ENCODE data around the gene PDE4B.

The PDE4B gene

DNA sequence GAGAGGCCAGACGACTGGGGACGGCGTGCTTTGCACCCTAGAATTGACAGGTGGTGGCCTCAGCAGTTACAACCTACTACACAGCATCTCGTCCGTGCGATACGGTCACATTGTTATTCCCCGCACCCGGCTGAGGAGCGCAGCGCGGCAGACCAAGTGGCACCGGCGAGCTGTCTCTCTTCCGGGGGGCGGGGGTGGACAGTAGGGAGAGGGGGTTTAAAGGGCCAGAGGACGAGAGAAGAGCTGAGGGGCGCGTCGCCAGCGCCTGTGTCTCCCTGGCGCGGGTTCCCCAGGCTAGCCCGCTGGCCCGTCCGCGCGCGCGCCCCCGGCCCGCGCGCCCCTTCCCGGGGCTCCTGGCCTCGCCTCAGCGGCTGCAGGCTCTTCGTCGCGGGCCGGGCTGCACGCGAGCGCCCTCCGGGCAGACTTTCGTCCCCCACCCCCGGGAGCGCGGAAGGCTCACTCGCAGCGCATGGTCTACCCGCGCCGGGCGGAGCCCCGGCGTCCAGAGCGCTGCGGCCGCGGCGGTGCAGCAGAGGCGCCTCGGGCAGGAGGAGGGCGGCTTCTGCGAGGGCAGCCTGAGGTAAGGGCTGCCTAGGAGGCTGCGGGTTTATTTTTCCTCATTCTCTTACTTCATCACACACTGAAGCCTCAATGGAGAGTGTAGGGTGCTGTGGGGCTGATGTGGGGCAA, at the start of gene PDE4B:
TSS of gene PDE4B (plus strand) at position 227 of the 690 bp plus-strand sequence.
- peak; percentile 82 for DNase-seq

DNA sequence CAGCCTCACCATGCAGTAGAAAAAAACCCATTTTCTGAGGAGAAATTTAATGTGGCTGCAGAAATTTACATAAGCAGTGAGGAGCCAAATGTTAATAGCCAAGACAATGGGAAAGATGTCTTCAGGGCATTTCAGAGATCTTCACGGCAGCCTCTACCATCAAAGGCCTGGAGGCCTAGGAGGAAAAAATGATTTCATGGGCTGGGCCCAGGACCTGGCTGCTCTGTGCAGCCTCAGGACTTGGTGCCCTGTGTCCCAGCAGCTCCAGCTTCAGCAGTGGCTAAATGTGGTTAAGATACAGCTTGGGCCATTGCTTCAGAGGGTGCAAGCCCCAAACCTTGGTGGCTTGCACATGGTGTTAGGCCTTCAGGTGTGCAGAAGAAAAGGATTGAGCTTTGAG, 48.0 kb upstream of the PDE4B start:
- no peak for DNase-seq

DNA sequence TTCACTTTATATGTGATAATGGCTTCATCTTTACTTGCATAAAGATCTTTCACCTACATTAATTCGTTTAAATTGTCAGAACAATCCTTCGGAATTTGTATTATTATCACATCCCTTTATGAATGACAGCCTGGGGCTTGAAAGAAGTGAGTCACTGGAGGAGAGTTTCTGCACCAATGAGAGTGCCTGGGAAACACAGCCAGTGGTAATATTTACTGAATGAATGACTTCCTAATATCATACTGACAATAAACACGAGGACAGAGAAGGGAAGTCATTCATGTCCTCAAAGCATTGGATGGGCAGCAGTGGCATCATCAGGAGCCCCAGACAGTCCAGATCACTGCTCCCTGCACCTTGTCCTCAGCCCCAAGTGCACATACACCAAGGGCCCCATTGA, 40.7 kb upstream of the PDE4B start:
- DNase-seq: no peak

DNA sequence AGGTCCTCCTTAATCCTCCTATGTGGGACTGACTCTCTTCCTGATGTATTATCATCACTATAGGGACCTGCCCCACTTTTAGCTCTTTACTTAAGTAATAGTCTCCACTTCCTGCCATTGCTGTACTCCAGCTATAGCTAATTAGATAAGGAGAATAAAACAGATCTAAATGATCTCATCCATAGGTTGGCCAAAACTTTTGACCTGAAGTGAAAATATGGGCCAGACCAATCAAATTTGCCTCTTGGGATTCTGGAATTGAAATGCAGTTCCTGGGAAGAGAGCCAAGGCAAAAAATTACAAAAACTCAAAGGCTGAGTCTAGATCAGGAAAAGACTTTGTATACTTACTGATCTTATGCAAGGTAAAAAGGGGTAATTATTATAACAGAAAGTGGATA, 36.1 kb upstream of the PDE4B start:
- DNase-seq: peak; percentile 68

DNA sequence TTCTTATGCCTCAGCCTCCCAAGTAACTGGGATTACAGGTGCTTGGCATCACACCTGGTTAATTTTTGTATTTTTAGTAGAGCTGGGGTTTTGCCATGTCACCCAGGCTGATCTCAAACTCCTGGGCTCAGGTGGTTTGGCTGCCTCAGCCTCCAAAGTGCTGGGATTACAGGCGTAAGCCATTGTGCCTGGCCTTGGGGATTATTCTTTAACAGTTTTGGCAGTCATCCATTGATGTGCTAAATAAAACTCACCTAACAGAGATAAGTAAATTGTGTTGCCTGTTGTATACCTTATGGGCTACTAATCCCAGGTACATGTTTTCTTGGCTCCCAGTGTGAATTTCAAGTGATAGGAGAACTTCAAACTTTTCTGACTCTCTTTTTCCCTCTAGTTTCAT, 35.2 kb upstream of the PDE4B start:
- DNase-seq: no peak

DNA sequence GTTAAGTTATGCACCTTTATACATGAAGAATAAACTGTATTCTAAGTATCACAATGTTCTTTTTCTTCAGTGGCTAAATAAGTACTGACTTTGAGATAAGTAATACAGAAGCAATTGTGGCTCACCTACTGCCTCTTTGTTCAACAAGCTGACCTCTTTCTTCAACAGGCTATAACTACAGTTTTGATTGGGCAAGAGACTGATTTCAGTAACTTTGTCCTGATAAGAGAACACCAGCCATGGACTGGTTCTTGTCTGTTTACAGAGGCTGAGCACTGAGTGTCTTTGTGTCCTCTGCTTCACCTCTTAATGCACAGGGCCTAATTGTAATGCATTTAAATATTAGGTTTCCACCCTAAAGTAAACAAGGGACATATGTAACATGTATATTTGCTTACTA, 34.6 kb upstream of the PDE4B start:
- DNase-seq: no peak

DNA sequence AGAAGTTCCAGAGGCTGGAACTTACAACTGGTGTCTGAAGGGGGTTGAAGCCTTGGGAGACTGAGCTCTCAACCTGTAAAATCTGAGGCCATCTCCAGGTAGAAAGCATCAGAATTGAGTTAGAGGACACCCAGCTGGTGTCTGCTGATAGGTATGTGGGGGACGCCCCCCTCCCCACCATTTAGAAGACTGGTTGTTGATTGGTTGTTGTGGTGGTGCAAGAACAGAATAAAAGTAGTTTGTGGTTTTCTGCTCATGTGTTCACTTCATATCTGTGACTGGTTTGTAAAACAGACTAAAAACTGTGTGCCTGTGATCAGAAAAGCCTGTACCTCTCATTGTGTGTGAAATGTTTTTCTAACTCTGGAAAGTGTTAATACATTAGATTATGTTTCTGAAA, 33.2 kb upstream of the PDE4B start:
- DNase-seq: no peak

DNA sequence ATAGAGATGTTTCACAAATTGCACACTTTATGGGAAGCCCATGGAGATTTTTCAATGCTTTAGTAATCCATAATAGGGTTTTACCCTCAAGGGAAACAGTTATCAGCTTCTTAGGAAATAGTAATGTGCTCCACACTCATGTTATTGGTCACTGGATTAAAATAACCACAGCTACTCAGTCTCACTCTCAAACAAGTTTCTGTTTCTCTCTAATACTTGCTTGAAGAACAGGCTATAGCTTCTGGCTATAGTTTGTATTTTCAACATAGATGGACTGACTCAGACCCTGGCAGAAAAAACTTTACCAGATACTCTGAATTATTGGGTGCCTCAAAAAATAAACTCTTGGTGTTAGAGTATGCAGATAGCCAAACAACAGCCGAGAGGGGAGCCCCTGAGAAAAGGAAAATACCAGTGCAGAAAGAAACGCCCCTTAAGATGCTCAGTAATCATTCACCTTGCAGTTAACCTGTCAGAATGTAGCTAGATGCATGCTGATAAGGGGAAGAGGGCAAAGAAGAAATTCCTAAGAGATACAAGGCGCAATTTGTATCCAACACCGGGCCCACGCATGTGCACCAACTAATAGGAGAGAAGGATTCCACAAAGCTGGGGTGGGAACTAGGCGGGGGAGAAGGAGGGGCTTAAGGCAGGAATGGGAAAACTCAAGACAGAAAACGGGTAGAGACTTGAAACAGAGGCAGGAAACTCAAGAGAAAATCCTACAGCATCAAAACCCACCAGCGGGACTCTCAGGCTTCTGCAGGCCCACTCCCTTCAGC, 30.4 kb upstream of the PDE4B start:
- DNase-seq: no peak

DNA sequence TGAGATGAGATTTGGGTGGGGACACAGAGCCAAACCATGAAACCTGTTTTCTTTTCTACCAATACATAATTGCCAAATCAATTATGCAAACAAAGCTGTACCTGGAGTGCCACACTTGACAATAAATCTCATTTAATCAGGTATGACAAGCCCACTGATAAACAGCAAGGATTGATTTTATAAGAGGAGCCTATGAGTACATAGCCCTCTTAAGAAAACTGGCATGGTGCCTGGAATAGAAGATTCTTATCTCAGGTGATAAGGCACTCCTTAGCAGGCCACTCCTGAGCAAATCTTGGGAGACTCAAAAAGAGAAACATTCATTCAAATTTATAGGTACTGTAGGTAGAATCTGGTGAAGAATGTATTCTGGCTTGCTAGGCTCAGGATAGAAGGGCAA, 28.6 kb upstream of the PDE4B start:
- no peak for DNase-seq

DNA sequence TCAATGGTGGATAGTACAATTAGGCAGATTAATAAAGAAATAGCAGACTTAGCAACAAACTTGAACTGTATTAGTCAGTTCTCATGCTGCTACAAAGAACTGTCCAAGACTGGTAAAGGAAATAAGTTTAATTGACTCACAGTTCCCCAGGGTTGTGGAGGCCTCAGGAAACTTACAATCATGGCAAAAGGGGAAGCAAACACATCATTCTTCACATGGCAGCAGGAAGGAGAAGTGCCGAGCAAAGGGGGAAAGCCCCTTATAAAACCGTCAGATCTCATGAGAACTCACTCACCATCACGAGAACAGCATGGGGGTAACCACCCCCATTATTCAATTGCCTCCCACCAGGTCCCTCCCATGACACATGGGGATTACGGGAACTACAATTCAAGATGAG, 27.1 kb upstream of the PDE4B start:
- DNase-seq: no peak

DNA sequence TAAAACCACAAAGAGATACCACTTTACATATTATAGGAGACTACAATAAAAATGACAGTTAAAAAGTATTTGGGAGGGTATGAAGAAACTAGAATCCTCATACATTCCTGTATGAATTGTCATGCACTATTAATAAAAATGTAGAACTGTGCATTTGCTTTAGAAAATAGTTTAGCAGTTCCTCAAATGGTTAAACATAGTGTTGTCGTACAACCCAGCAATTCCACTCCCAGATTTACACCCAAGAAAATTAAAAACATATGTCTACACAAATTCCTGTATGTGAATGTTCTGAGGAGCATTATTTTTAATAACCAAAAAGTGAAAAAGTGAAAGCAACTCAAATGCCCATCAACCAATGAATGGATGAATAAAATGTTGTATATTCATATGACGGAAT, 23.1 kb upstream of the PDE4B start:
- DNase-seq: no peak

DNA sequence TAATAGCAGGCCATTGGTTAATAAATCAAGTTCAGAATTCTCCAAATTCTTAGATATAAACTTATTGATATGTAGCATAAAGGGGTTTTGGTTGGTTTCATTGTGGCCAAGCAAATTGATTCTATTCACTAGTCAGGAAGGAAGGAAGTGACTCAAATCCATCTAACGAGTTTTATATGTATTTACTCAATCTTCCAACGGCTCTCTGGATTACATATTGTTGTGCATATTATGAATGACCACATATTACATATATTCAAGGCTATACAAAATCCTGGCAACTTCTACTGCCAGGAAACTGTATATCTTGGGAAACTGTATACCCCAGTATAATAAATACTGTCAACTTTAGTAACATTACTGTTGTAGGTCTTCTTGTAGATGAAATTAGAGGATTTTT, 20.1 kb upstream of the PDE4B start:
- DNase-seq: no peak

DNA sequence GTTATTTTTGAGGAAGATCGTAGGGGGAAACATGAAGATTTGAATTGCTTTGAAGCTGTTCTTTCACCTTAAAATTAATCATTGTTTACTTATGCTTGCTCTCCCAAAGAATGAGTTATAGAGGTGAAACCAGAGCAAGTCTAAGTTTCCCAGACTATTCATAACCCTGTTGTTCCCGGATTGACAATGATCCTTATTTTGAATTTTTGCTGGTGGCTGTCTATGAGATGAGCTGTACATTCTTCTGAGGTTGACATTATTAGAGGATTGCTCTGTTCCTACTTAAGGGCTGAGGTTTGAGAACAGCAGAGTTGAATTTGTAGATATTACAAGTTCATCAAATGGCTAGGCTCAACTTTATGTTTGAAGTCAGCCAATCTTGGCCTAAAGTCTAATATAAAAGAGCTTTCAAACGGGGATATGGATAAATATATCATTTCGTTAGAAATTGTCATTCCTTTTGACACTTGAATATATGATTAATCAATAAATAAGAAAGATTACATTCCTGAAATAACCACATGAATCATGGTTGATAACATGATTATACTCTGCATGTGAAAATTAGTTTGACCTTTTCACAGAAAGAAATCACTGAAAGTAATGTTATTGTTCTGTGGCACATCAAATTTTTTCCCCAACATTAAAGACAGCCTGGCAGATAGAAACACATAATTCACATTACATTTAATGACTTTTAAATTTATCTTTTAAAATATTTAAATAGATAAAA, 19.1 kb upstream of the PDE4B start:
- DNase-seq: no peak

DNA sequence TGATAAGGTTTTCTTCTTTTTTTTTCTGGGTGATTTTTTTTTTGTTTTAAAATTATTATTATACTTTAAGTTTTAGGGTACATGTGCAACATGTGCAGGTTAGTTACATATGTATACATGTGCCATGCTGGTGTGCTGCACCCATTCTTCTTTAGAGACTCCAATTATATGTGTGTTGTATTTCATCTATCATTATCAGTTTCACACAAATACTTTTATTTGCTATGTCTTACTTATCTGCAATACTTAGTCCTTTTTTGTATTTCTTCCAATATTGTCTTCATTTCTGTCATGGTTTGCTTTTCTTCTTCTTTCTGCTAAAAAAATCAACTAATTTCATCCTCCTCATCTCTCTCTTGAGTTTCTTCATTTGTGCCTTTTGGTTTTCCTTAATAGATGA, 3.9 kb upstream of the PDE4B start:
- no peak for DNase-seq

DNA sequence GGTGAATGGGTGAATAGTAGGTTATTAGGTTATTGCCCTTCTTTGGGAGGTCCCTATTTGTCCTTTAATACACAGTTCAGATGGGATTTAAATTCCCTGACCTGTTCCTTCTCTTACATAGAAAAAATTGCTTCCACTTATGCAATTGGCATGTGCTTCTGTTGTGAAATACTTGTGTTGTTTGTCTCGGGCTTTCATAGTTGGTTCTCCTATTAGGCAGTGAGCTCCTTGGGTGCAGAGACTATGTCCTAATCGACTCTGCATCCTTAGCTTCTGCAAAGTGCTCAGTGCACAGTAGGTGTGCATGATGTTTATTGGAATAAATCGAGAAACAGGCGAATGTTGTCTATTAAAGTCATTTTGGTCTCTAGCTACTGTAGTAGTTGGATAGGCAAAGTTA, 1.3 kb upstream of the PDE4B start:
- DNase-seq: no peak

DNA sequence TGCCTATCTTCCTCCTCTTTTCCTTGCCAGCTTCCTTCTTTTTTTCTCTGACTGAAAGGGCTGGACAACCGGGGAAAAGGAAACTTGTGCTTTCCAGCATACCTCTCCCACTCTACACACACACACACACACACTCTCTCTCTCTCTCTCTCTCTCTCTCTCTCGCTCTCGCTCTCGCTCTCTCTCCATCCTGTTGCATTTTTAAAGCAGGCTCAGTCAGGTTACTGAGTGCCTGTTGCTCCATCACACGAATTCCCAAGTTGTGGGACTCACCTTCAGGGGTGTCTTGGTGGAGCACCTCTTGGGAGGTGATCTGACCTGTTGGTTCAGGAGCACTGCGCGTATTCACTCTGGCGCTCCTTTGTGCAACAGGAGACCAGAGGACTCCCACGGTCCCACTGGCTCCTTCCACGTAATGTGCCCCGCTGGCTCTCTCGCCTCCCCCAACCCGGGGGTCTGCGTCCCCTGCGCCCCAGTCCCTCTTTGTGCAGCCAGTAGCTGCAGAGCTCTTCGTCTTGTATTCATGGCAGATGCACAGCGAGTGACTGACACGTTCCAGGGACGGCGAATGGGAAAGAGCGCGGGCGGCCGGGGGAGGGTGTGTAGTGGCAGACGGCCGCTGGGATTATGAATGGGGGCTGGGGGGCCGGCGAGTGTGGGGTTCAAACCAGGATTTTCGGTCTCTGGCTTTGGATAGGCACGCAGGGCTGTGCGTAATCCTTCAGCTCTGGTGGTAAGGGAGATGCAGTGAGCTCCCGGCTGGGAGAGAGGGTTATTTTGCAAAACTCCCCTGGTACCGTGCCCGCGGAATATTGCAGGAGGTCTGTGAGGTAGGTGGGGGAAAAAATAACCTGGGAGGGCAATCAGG, 660 bp upstream of the PDE4B start:
- DNase-seq: peak; percentile 75

DNA sequence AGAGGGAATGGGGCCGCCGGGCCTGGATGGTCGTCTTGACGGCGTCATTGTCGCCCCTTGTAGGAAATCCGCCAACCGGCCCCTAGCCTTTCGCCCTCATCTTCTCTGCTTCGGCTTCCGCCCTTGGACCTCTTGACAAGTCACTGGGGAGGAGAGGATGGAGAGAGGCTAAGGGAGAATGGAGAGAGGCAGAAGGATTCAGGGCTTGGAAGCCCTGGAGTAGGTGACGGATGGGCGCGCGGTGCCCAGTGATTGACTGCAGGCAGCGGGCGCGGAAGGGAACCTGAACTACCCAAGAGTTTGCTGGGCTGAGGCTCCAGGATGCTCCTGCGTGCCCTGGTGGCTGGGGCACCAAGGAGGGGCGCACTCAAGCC, 651 bp downstream of the PDE4B start:
- DNase-seq: no peak

DNA sequence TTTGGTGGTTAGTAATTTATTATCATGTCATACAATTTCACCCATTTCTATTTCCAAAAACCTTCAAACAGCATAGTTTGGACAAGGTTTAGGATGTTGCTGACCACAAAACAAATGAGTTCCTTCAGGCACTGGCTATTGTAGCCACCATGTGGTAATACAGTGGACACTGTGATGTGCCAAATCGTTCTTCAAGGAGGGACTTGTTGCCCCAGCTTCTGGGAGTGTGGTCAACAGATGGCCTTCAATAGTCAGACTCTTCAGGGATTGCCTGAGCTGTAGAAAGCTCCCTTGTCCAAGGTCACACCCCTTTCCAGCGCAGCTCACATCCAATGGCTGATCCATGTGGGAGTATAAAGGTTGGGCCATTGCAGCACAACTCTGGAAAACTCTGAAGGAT, 2.6 kb downstream of the PDE4B start:
- no peak for DNase-seq

DNA sequence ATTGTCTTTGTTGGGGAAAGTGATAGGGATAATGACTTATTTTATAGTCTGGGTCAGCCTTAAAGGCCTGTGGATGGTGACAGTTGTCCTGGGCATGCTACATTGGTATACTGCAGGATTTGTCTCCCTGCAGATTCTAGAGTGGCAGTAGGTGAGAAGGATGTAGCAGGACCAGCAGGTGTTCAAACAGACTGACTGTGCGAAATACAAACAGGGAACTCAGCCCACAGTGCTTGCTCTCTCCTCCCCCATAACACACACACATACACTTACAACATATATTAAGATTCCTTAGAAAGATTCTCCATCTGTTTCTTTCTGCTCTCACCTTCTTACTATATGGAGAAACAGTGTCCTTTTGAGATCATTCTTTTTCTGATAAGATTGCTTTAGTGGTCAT, 6.9 kb downstream of the PDE4B start:
- no peak for DNase-seq

DNA sequence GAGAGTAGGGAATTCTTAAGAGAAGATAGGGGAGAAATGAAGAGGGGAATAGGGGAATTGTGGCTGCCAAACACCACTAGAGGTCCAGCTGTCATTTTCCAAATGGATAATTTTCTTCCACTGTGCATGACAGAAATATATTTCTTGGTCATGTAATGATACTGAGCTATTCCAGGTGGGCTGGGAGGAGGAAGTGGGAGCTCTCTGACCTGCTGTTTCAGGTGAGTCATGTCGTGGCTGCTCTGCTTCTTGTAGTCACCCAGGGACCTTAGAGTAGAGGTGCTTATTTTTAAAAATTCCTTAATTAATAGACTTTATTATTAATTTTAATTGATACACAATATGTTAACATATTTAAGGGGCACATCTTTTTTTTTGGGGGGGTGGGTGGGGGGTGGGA, 11.9 kb downstream of the PDE4B start:
- no peak for DNase-seq

DNA sequence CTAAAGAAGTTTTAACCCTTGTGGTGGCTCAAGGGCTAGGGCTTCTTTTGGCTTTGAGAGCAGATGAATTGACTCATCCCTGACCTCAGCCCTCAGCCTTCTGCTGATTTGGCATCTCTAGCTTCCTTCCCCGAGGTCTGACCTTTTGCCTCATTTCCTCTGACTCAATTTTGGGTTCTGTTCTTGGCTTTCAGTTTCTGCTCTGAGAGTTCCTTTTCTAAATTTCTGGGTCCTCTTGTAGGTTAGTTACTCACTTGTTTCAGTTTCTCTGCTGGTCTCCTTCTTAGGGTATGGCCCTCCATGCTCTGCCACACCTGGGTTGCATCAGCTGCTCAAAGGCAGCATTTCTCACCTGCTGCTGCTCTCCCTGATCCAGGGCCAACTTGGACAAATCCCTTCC, 19.4 kb downstream of the PDE4B start:
- no peak for DNase-seq

DNA sequence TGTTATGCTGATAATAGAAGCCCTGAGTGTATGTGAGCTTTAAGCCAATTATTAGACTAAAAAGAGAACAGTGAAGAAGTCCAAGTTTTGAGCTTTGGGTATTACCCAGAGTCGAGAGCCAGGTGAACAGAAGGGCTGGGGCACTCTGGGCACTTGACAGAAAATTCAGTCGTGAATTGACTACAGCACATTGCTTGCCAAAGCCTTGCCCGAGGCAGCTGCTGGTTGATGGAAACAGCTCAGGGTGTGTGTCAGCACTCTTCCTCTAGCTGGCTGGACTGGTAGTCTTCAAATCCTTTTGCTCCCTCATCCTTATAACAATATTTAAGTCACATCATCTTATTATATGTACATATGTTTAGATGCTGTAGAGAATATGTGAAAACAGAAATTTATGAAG, 21.3 kb downstream of the PDE4B start:
- no peak for DNase-seq

DNA sequence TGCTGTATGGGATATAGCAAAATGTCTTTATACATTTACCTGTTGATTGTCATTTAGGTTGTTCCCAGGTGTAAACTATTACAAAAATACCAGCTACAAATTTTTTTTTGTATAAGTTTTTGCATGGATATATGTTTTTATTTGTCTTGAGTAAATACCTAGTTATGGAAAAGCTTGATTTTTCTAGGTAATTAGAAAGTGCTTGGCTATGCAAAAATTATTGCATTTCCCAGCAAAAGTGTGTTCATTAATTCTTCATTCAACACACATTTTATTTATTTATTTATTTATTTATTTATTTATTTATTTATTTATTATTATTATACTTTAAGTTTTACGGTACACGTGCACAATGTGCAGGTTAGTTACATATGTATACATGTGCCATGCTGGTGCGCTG, 22.1 kb downstream of the PDE4B start:
- DNase-seq: no peak

All from eye (tissue), 1 donor.